Measurements from ENCODE around the gene OCIAD1.
"Not testable (repeated sequence)": the region's sequence is repeated elsewhere in the genome, so short reads cannot be mapped to it uniquely, and the experiment has no call there.

Gene OCIAD1

GRCh38 chr4:48796927-48797679 is 33.8 kb upstream of the OCIAD1 start:
- H3K27ac ChIP-seq (ENCODE audit: low read depth, low read length): no peak overlapping the region
- no peak overlapping the region for H3K4me3 ChIP-seq (ENCODE audit: low read depth, low read length)
- H3K9me3 ChIP-seq (ENCODE audit: control insufficient read depth, insufficient read depth, low read depth, low read length): no peaks in the 10 kb centered on the region
- H3K27me3 ChIP-seq (ENCODE audit: control insufficient read depth, insufficient read depth, low read length): no peaks in the 10 kb centered on the region
- H3K4me1 ChIP-seq (ENCODE audit: control insufficient read depth, insufficient read depth, low read length): peaks cover 9% of the 10 kb centered on the region; the same call in 1 of the 2 replicates
- H3K9ac ChIP-seq (ENCODE audit: low read length): no peak overlapping the region
- no peaks in the 10 kb centered on the region for H3K36me3 ChIP-seq (ENCODE audit: control insufficient read depth, insufficient read depth, low read length)

GRCh38 chr4:48798117-48798516 is 32.8 kb upstream of the OCIAD1 start:
- no peaks in the 10 kb centered on the region for H3K36me3 ChIP-seq (ENCODE audit: control insufficient read depth, insufficient read depth, low read length)
- H3K27ac ChIP-seq (ENCODE audit: low read depth, low read length): no peak overlapping the region
- H3K4me3 ChIP-seq (ENCODE audit: low read depth, low read length): no peak overlapping the region
- H3K9me3 ChIP-seq (ENCODE audit: control insufficient read depth, insufficient read depth, low read depth, low read length): no peaks in the 10 kb centered on the region
- no peak overlapping the region for H3K9ac ChIP-seq (ENCODE audit: low read length)
- H3K27me3 ChIP-seq (ENCODE audit: control insufficient read depth, insufficient read depth, low read length): no peaks in the 10 kb centered on the region
- peaks cover 9% of the 10 kb centered on the region; the same call in 1 of the 2 replicates for H3K4me1 ChIP-seq (ENCODE audit: control insufficient read depth, insufficient read depth, low read length)

GRCh38 chr4:48799157-48799556 is 31.7 kb upstream of the OCIAD1 start:
- Histone ChIP-seq H3K27ac (ENCODE audit: low read depth, low read length) (no peak overlapping the region), H3K36me3 (ENCODE audit: control insufficient read depth, insufficient read depth, low read length) (no peaks in the 10 kb centered on the region), H3K9me3 (ENCODE audit: control insufficient read depth, insufficient read depth, low read depth, low read length) (no peaks in the 10 kb centered on the region), H3K4me3 (ENCODE audit: low read depth, low read length) (no peak overlapping the region), H3K9ac (ENCODE audit: low read length) (no peak overlapping the region), H3K4me1 (ENCODE audit: control insufficient read depth, insufficient read depth, low read length) (peaks cover 9% of the 10 kb centered on the region; the same call in 1 of the 2 replicates), H3K27me3 (ENCODE audit: control insufficient read depth, insufficient read depth, low read length) (no peaks in the 10 kb centered on the region)

- H3K27ac ChIP-seq (ENCODE audit: low read depth, low read length); H3K27me3 ChIP-seq (ENCODE audit: control insufficient read depth, insufficient read depth, low read length); H3K4me1 ChIP-seq (ENCODE audit: control insufficient read depth, insufficient read depth, low read length); H3K36me3 ChIP-seq (ENCODE audit: control insufficient read depth, insufficient read depth, low read length); H3K9ac ChIP-seq (ENCODE audit: low read length); H3K4me3 ChIP-seq (ENCODE audit: low read depth, low read length); H3K9me3 ChIP-seq (ENCODE audit: control insufficient read depth, insufficient read depth, low read depth, low read length): not testable (repeated sequence)
Observed at GRCh38 chr4:48800155-48800554, 30.7 kb upstream of the OCIAD1 start.

GRCh38 chr4:48801016-48801715 is 29.7 kb upstream of the OCIAD1 start:
- no peaks in the 10 kb centered on the region for H3K27me3 ChIP-seq (ENCODE audit: control insufficient read depth, insufficient read depth, low read length)
- H3K27ac ChIP-seq (ENCODE audit: low read depth, low read length): no peak overlapping the region
- no peak overlapping the region for H3K4me3 ChIP-seq (ENCODE audit: low read depth, low read length)
- peaks cover 9% of the 10 kb centered on the region; the same call in 1 of the 2 replicates for H3K4me1 ChIP-seq (ENCODE audit: control insufficient read depth, insufficient read depth, low read length)
- H3K9me3 ChIP-seq (ENCODE audit: control insufficient read depth, insufficient read depth, low read depth, low read length): no peaks in the 10 kb centered on the region
- H3K9ac ChIP-seq (ENCODE audit: low read length): no peak overlapping the region
- no peaks in the 10 kb centered on the region for H3K36me3 ChIP-seq (ENCODE audit: control insufficient read depth, insufficient read depth, low read length)

- Histone ChIP-seq H3K4me3 (ENCODE audit: low read depth, low read length) (no peak overlapping the region), H3K9ac (ENCODE audit: low read length) (no peak overlapping the region), H3K27ac (ENCODE audit: low read depth, low read length) (no peak overlapping the region), H3K36me3 (ENCODE audit: control insufficient read depth, insufficient read depth, low read length) (no peaks in the 10 kb centered on the region), H3K27me3 (ENCODE audit: control insufficient read depth, insufficient read depth, low read length) (no peaks in the 10 kb centered on the region), H3K4me1 (ENCODE audit: control insufficient read depth, insufficient read depth, low read length) (no peaks in the 10 kb centered on the region), H3K9me3 (ENCODE audit: control insufficient read depth, insufficient read depth, low read depth, low read length) (no peaks in the 10 kb centered on the region)
Observed at GRCh38 chr4:48804584-48805301, 26.1 kb upstream of the OCIAD1 start.

- Histone ChIP-seq H3K27me3 (ENCODE audit: control insufficient read depth, insufficient read depth, low read length) (no peaks in the 10 kb centered on the region), H3K9ac (ENCODE audit: low read length) (no peak overlapping the region), H3K4me1 (ENCODE audit: control insufficient read depth, insufficient read depth, low read length) (no peaks in the 10 kb centered on the region), H3K4me3 (ENCODE audit: low read depth, low read length) (no peak overlapping the region), H3K9me3 (ENCODE audit: control insufficient read depth, insufficient read depth, low read depth, low read length) (no peaks in the 10 kb centered on the region), H3K36me3 (ENCODE audit: control insufficient read depth, insufficient read depth, low read length) (no peaks in the 10 kb centered on the region), H3K27ac (ENCODE audit: low read depth, low read length) (no peak overlapping the region)
Observed at GRCh38 chr4:48812866-48813265, 18.0 kb upstream of the OCIAD1 start.

- Histone ChIP-seq H3K36me3 (ENCODE audit: control insufficient read depth, insufficient read depth, low read length) (no peaks in the 10 kb centered on the region), H3K4me1 (ENCODE audit: control insufficient read depth, insufficient read depth, low read length) (no peaks in the 10 kb centered on the region), H3K27ac (ENCODE audit: low read depth, low read length) (no peak overlapping the region), H3K4me3 (ENCODE audit: low read depth, low read length) (no peak overlapping the region), H3K9ac (ENCODE audit: low read length) (no peak overlapping the region), H3K27me3 (ENCODE audit: control insufficient read depth, insufficient read depth, low read length) (no peaks in the 10 kb centered on the region), H3K9me3 (ENCODE audit: control insufficient read depth, insufficient read depth, low read depth, low read length) (no peaks in the 10 kb centered on the region)
Observed at GRCh38 chr4:48813964-48814363, 16.9 kb upstream of the OCIAD1 start.

GRCh38 chr4:48815483-48815882 is 15.4 kb upstream of the OCIAD1 start:
- Histone ChIP-seq H3K36me3 (ENCODE audit: control insufficient read depth, insufficient read depth, low read length) (no peaks in the 10 kb centered on the region), H3K4me3 (ENCODE audit: low read depth, low read length) (no peak overlapping the region), H3K4me1 (ENCODE audit: control insufficient read depth, insufficient read depth, low read length) (no peaks in the 10 kb centered on the region), H3K9me3 (ENCODE audit: control insufficient read depth, insufficient read depth, low read depth, low read length) (no peaks in the 10 kb centered on the region), H3K27ac (ENCODE audit: low read depth, low read length) (no peak overlapping the region), H3K9ac (ENCODE audit: low read length) (no peak overlapping the region), H3K27me3 (ENCODE audit: control insufficient read depth, insufficient read depth, low read length) (no peaks in the 10 kb centered on the region)

GRCh38 chr4:48816297-48816696 is 14.6 kb upstream of the OCIAD1 start:
- H3K9ac ChIP-seq (ENCODE audit: low read length); H3K27ac ChIP-seq (ENCODE audit: low read depth, low read length); H3K9me3 ChIP-seq (ENCODE audit: control insufficient read depth, insufficient read depth, low read depth, low read length); H3K4me3 ChIP-seq (ENCODE audit: low read depth, low read length); H3K4me1 ChIP-seq (ENCODE audit: control insufficient read depth, insufficient read depth, low read length); H3K36me3 ChIP-seq (ENCODE audit: control insufficient read depth, insufficient read depth, low read length); H3K27me3 ChIP-seq (ENCODE audit: control insufficient read depth, insufficient read depth, low read length): not testable (repeated sequence)

GRCh38 chr4:48816971-48817370 is 13.9 kb upstream of the OCIAD1 start:
- no peak overlapping the region for H3K27ac ChIP-seq (ENCODE audit: low read depth, low read length)
- no peak overlapping the region for H3K9ac ChIP-seq (ENCODE audit: low read length)
- no peaks in the 10 kb centered on the region for H3K9me3 ChIP-seq (ENCODE audit: control insufficient read depth, insufficient read depth, low read depth, low read length)
- no peaks in the 10 kb centered on the region for H3K36me3 ChIP-seq (ENCODE audit: control insufficient read depth, insufficient read depth, low read length)
- no peak overlapping the region for H3K4me3 ChIP-seq (ENCODE audit: low read depth, low read length)
- H3K4me1 ChIP-seq (ENCODE audit: control insufficient read depth, insufficient read depth, low read length): no peaks in the 10 kb centered on the region
- no peaks in the 10 kb centered on the region for H3K27me3 ChIP-seq (ENCODE audit: control insufficient read depth, insufficient read depth, low read length)

Data from HUES6 (cell line).